Hepatic stellate cell (primary cell): Measurements from ENCODE around the gene MS4A18.
A peak's percentile ranks its signal among the peaks of the same experiment; 100 is the strongest.
"Not testable (repeated sequence)": the region's sequence is repeated elsewhere in the genome, so short reads cannot be mapped to it uniquely, and the experiment has no call there.

Source experiments
- DNase-seq: peaks from one replicate; pipeline ENCODE4 v3.0.0; 2011; ENCODE audit warnings: low spot score

Gene MS4A18

GRCh38 chr11:60724420-60724819, at the start of gene MS4A18:
Gene MS4A18 (plus strand): TSS chr11:60724720.
- DNase-seq: no peak

GRCh38 chr11:60678231-60678630, 46.3 kb upstream of the MS4A18 start:
- DNase-seq: not testable (repeated sequence)

DNA sequence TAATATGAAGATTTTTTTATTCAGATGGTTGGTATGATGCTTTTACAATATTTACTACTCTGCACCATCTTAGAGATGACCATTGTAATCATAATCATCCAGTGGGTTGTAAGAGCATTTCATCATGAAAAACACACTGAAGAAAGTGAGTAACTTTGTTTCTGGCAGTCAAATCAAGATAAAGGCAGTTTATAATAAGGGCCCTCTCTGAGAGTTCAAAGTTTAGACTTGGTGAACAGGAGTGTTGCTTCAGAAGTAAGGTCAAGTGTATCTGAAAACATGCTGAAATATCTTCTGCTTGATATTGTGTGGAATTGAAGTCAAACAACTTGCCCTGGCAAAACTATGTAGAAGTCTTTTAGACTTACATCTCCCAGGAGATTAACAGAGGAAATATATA, 44.6 kb upstream of the MS4A18 start:
- DNase-seq: no peak

GRCh38 chr11:60680455-60681119, 43.9 kb upstream of the MS4A18 start:
- DNase-seq: no peak

- not testable (repeated sequence) for DNase-seq
Observed at GRCh38 chr11:60684541-60684848, 40.0 kb upstream of the MS4A18 start.

- DNase-seq: no peak
Observed at GRCh38 chr11:60691661-60692060, 32.9 kb upstream of the MS4A18 start.

DNA sequence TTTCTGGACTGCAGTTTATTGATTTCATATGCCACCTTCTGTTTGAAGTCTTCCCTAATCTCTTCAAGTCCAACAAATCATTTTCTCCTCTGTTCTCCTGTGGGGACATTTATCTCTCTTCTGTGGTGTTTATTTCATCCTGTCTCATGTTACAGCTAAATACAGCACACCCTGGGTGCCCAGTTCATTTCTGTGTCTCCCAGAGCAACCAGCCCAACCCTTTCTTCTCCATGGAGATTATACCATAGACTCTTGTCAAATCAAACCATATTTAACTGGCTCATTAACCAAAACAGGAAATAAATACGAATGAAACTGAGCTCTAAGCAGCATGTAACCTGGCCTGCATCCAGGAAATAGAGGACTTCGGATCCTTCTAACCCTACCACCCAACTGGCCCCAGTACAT, 25.2 kb upstream of the MS4A18 start, which contains the start of gene MS4A8:
Gene MS4A8, plus strand, starts transcription at position 329 of the 408 bp plus-strand sequence. CDS start 1,249 bp downstream, outside the sequence.
- DNase-seq: no peak

DNA sequence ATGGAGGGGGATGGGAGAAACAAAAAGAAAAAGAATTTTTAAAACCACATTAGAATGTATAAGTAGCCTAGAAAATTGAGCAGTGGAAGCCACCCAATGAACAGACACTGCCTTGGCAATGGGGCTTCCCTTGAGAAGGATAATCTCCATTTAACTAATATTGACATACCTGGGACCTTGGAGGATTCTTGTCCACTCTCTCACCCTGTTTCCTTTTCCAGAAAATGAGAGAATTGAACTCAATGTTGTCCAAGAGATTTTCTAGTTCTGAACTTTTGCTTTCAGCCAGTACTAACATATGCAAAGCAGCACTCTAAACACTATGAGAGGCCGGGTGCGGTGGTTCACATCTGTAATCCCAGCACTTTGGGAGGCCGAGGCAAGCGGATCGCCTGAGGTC, 24.6 kb upstream of the MS4A18 start:
- DNase-seq: no peak

DNA sequence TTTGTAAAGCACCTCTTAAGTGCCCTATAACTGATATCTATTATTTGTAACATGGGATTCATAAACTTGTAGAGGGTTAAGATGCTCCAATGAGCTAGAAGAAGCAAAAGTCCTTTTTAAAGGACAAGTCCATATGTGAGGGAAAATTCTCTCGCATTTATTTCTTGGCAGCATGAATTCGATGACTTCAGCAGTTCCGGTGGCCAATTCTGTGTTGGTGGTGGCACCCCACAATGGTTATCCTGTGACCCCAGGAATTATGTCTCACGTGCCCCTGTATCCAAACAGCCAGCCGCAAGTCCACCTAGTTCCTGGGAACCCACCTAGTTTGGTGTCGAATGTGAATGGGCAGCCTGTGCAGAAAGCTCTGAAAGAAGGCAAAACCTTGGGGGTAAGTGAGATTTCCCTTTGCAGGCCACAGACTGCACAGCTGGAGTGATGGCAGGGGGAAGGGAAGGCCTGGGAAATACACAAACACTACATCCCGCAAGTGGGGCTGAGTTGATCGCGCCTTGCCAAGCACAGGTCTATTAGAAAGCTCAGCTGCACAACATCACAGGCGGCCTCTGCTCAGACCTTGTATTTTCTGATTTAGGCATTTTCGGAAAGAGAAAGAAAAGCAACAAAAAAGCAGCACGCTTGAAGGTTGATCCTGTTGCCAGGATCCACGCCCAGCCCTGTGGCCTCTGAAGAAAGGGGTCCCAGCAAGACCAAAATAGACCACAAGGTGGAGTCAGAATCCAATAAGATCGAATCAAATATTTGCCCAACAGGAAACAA, 23.6 kb upstream of the MS4A18 start:
- no peak for DNase-seq

DNA sequence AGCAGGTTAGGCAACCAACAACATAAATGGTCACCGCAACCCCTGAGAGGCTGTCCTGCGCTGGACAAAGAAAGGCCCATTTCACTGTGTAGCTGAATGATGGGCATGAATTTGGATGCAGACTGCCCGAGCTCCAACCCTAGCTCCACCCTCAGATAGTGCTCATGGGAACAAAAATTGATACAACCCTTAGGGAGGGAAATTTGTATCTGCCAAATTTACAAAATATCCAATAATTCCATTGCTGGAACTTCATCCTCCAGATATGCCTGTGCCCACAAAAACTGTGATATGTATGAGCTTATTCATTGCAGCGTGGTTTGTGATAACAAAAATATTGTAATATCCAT, 23.1 kb upstream of the MS4A18 start:
- DNase-seq: no peak

DNA sequence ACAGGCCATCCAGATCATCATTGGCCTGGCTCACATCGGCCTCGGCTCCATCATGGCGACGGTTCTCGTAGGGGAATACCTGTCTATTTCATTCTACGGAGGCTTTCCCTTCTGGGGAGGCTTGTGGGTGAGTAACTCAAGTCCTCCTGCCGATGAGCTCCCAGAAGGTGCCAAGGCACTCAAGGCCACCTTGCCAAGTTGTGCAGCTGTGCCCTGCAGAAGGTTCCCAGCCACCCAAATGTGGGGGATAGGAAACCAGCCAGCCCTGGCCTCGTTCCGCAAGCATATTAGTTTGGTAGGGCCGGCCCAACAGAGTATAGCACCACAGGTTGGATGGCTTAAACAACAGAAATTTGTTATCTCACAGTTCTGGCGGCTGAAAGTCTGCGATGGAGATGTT, 21.1 kb upstream of the MS4A18 start:
- DNase-seq: no peak

- DNase-seq: no peak
Observed at GRCh38 chr11:60705895-60706294, 18.6 kb upstream of the MS4A18 start.

DNA sequence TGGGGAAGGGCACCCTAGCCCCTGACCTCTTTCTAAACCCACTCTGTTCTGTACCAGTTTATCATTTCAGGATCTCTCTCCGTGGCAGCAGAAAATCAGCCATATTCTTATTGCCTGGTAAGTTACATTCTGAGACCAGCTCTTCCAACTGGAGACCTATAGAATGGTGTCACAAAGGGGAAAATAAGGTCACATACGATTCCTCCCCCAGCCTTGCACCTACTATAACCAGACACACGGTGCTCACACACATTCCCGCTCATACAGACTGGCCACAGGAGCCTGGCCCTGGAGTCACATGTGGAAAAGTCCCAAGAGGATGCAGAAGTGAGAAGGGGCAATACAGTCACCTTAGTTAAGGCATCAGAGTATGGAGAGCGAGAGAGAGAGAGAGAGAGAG, 17.6 kb upstream of the MS4A18 start:
- DNase-seq: no peak

GRCh38 chr11:60710482-60710881, 14.0 kb upstream of the MS4A18 start:
- peak; percentile 11 for DNase-seq

- no peak for DNase-seq
Observed at GRCh38 chr11:60711276-60711675, 13.2 kb upstream of the MS4A18 start.

GRCh38 chr11:60713423-60713822, 11.1 kb upstream of the MS4A18 start:
- DNase-seq: not testable (repeated sequence)

DNA sequence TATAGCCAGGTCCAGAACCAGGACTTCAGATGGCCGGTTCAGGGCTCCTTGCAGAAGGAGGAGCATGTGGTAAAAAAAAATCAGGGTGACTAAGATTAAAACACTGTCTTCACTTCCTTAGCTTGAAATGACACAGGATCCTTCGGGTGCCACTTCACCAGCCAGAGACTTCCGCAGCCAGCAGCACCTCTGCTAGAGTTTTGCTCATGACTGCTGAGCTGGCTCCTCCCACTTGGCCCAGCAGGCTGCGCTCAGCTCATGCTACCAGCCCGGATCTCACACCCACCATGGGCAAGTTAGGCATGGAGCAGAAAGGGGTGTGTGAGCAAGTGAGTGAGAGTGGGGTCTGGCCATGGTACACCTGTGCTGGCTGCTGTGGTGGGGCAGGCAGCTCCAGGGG, 6.6 kb upstream of the MS4A18 start:
- no peak for DNase-seq

- DNase-seq: no peak
Observed at GRCh38 chr11:60718524-60719316, 5.8 kb upstream of the MS4A18 start.

GRCh38 chr11:60719391-60719790, 5.1 kb upstream of the MS4A18 start:
- no peak for DNase-seq

- no peak for DNase-seq
Observed at GRCh38 chr11:60720460-60720859, 4.1 kb upstream of the MS4A18 start.

GRCh38 chr11:60725592-60725991, 1.1 kb downstream of the MS4A18 start:
- no peak for DNase-seq

DNA sequence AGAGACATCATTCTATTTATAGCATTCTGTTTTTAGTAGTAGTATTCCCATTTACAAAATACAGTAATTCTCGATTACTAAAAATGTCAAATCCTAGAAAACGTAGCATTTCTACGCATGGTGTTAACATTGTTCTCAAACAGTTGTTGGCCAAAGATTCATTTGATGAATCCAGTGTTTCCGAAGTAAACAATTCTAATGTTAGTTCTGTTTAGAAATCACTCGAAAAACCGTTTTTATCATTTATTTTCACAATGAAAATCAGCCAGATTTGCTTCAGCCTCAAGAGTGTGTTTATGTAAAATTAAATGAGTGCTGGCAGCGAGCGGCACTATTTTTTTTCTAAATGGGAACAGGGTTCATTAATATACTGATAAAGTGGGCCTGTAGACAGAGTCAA, 7.1 kb downstream of the MS4A18 start:
- DNase-seq: no peak

DNA sequence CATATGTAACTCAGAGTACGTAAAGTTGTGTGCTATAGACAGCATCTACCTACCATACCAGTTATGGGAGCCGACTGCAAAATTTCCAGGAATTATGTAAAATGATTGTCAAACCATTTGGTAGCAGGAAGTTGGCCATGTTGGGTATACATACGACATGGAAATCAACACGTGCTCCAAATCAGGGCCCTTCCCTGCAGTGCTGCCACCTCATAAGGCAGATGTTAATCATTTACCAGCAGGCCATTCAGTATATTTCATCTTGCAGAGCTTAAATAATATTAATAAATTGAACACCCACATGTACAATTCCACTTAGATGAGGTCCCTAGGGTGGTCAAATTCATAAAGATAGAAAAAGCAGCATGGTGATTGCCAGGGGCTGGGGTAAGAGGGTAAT, 9.8 kb downstream of the MS4A18 start:
- DNase-seq: no peak
